ENCODE measurements around the gene TNFRSF11A.

Gene TNFRSF11A

DNA sequence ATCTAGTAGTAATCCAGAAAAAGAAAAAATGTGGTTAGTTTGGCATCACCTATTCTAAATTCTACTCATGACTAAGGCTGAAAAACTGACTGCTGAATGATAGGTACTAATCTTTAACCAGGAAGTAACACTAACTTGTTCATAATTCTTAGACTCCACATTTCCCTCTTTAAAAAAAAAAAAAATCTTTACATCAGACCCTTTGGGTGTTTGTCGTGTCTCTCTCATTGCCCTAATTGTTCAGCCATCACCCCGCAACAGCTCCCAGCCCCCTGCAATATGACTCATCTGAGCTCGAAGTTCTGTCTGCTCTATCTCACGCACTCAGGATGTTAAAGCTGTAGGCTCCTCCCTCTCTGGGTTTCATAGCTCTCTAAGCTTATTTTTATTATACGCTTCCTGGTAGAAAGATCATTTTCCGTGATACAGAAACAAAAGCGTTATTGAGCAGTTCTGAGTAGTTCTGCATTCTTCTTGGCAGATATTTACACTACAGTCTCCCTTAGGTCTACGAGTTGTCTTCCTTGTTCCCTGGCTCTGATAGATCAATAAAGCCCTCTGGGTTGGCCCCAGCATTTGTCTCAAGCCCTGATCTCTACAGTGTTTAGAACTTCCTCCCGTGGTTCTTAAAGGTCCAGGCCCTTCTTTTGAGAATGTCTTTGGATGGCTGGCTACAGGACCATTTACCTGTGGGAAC lies 95.6 kb downstream of the TNFRSF11A start:
- DNase-seq: no peak

DNA sequence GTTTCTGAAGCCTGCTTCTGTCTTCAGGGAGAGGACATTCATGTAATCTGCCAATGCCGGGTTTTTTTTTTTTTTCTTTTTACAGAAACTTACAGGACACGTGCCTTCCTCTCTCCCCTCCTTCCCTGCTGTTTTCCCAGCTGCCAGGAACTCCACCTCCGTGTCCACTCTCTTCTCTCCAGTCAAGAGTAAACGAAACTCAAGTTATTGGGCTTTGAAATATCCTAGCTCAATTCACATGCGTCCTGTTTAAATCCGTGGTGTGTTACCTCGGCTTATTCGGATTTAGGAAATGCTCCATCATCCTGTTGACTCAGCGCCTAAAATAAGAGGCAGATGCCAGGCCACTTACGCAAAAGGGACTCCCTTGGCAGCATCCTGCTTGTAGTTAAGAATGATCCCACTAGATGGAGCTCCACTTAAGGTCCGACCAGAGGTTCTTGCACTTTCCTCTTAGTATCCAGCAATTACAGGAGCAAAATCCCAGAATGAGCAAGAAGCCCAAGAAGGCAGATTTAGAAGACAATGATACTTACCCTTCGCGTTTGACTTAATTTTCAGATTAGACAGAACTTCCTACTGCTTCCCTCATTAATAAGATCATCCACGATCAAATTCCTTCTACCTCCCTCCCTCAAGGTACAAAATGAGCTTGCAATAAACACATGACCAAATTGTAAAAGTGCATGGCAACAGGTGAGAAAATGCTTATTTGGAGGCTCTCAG lies 100.5 kb downstream of the TNFRSF11A start:
- DNase-seq: peak; percentile 88

GRCh38 chr18:62426191-62426488 lies 101.0 kb downstream of the TNFRSF11A start:
- no peak for DNase-seq

GRCh38 chr18:62432176-62432575 lies 107.1 kb downstream of the TNFRSF11A start:
- DNase-seq: no peak

GRCh38 chr18:62434798-62435197 lies 109.7 kb downstream of the TNFRSF11A start:
- DNase-seq: no peak

DNA sequence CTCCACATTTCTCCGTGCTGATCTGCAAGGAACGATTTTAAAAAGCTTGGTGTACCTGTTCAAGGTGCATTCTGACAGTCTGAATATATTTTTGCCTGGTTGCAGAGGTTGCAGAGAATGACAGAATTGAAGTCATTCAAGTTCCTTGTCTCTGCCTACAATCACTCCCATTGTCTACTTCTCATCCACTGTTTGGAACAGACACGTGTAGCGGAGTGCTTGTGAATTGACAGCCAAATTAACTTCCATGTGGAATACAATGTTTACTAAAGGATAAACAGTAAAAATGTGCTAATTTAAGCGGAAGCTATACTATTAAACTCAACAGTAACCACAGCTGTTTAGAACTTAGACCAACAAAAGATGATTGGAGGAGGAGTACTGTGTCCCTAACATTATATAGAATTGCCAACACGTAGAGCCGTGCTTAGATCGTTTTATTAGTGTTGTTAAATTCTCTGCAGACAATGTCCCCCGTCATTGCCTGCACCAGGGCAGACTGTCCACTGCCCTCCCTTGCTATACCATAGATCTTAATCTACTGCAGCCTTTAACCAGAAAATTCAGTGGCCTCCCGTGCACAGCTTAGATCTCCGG lies 110.4 kb downstream of the TNFRSF11A start:
- no peak for DNase-seq

DNA sequence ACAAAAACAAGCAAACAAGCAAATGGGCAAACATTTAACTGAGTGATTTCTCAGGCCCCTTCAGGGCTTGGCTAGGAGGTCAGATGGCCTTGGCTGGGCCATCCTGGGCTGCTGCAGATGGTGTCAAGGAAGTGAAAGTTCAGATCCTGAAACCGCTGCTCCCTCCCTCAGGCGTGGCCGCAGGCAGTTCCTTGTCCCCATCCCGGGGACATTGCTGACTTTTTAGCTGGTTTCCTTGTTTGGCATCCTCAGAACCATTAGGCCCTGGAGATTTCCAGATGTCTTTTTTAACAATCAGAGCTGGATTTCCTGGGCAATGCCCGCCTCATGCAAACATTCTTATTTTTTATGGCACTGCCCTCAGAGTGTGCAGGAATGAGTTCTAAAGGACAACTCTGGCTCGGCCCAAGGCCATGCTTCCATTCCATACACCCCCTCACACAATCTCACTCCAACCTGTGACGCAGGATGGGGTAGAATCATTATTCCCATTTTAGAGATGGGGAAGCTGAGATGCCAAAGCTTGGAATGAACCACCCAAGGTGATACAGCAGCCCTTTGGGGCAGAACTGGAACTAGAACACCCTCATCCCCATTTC lies 111.6 kb downstream of the TNFRSF11A start:
- DNase-seq: no peak

GRCh38 chr18:62437235-62438017 lies 112.3 kb downstream of the TNFRSF11A start:
- no peak for DNase-seq

GRCh38 chr18:62438018-62438329 lies 112.9 kb downstream of the TNFRSF11A start:
- no peak for DNase-seq

- DNase-seq: no peak
Observed at GRCh38 chr18:62438402-62438801, 113.3 kb downstream of the TNFRSF11A start.

DNA sequence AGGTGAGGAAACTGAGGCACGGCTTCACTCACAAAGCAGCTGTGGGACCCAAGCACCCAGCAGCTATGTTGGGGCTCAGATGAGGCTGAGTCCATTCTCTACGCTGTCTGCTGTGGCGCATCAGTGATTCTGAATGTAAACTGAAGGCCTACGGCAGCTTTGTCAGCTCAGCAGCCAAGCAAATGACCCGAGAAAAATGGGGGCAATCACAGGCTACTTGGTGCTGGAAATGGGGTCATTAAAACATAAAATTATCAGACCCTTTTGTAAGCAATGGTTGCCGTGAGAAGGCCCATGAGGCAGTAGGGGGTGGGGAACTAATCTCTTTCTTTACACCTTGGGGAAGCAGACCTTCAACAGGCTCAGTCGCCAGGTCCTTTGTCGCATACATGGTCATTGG lies 113.8 kb downstream of the TNFRSF11A start:
- no peak for DNase-seq

Measured in NCI-H1417 treated with DMSO at 0.1 percent for 48 hours (cell line).